HepG2 (cell line): Measurements from ENCODE around the gene TP73. TPM values are rescaled to one million over a fixed set of nuclear protein-coding genes. Genes with fewer than 3 reads are reported as not detected.
A peak's percentile ranks its signal among the peaks of the same experiment; 100 is the strongest.

Experiments used
- ATAC-seq: fragments of 200-7000 bp; cut with Tn5 transposase; 3 replicates; pipeline ENCODE4 v1.9.1; 2020; ENCODE audit warnings: mild to moderate bottlenecking, moderate library complexity
- BruUV-seq: library from RNA; stranded (reverse); fragments of 400-500 nt; replicated peaks from 2 replicates; lab custom pipeline; 2021; lab: Mats Ljungman, UMichigan
- CTCF ChIA-PET: fragments of 300-600 bp; formaldehyde crosslinking; extraction: SDS; loops from one replicate; lab custom pipeline; 2021; ENCODE audit warnings: low total read pairs, inconsistent platforms, low intra/inter-chr PET ratio; lab: Yijun Ruan, JAX
- POLR2A ChIA-PET: fragments of 350-600 bp; sonication (Branson Sonifier 250); formaldehyde crosslinking; loops from one replicate; lab custom pipeline; 2020; ENCODE audit warnings: antibody characterized with exemption, inconsistent platforms; lab: Yijun Ruan, JAX
- DNase-seq: peaks from one replicate; pipeline ENCODE4 v3.0.0-alpha.2; 2015; ENCODE audit warnings: low spot score
- FAIRE-seq: peaks from 3 replicates; lab custom pipeline; 2011; peaks lifted over from hg19 to GRCh38; lab: Jason Lieb, UNC
- H2AFZ ChIP-seq: one replicate; pipeline ENCODE4 v1.6.1; 2011; ENCODE audit warnings: low read length, inconsistent platforms
- H3K27ac ChIP-seq: fragments of 300-600 bp; 3 replicates; pipeline ENCODE4 v1.8.0; 2011; ENCODE audit warnings: mixed run types, mild to moderate bottlenecking, mixed read lengths, low read length, inconsistent platforms; ENCODE audit not compliant: insufficient read depth; ENCODE audit errors: extremely low read length
- H3K27me3 ChIP-seq, 2 experiments: fragments of 200-600 bp in 1 of 2; 2 replicates in 1 of 2; 3 replicates in 1 of 2; pipeline versions ENCODE4 v1.6.0 to v1.8.0; 2011; ENCODE audit warnings: low read length in 2 of 2, mild to moderate bottlenecking in 2 of 2, moderate library complexity in 2 of 2, inconsistent platforms in 1 of 2; ENCODE audit not compliant: insufficient read depth in 2 of 2, control insufficient read depth in 1 of 2
- H3K36me3 ChIP-seq, 2 experiments: fragments of 200-600 bp in 1 of 2; replicated peaks in 1 of 2; 2 replicates in 1 of 2; 3 replicates in 1 of 2; pipeline versions ENCODE4 v1.5.1 to v1.8.0; 2011; ENCODE audit warnings: low read length in 2 of 2, inconsistent platforms in 1 of 2; ENCODE audit not compliant: insufficient read depth in 2 of 2, control insufficient read depth in 1 of 2
- H3K4me1 ChIP-seq: 2 replicates; pipeline ENCODE4 v1.5.1; 2012; ENCODE audit warnings: low read length, inconsistent platforms; ENCODE audit not compliant: insufficient read depth
- H3K4me2 ChIP-seq: 2 replicates; pipeline ENCODE4 v1.6.0; 2011; ENCODE audit warnings: low read depth, low read length, inconsistent platforms
- H3K4me3 ChIP-seq, 3 experiments: fragments of 200-600 bp in 1 of 3; sonication (generic), shearing (Covaris generic) in 1 of 3; replicated peaks in 1 of 3; 2 replicates each; pipeline ENCODE4 v1.5.1; 2011 to 2016; ENCODE audit warnings: low read length in 3 of 3, inconsistent platforms in 2 of 3, low read depth in 2 of 3, mild to moderate bottlenecking in 2 of 3, control low read depth in 1 of 3, mixed read lengths in 1 of 3; ENCODE audit not compliant: insufficient read depth in 1 of 3
- H3K79me2 ChIP-seq: one replicate; pipeline ENCODE4 v1.6.1; 2011; ENCODE audit warnings: low read length, inconsistent platforms; ENCODE audit not compliant: insufficient read depth
- H3K9ac ChIP-seq: 2 replicates; pipeline ENCODE4 v1.6.0; 2011; ENCODE audit warnings: mild to moderate bottlenecking, low read depth, low read length, inconsistent platforms; ENCODE audit not compliant: insufficient read depth
- H3K9me3 ChIP-seq: 2 replicates; pipeline ENCODE4 v1.5.1; 2012; ENCODE audit warnings: mild to moderate bottlenecking, low read length
- H4K20me1 ChIP-seq: 2 replicates; pipeline ENCODE4 v1.6.0; 2011; ENCODE audit warnings: inconsistent platforms, mild to moderate bottlenecking, low read length, moderate library complexity; ENCODE audit not compliant: insufficient read depth
- BCL3 ChIP-seq: sonication (generic); formaldehyde crosslinking; IDR thresholded peaks from 2 replicates; pipeline ENCODE4 v1.5.1; 2020; ENCODE audit warnings: mild to moderate bottlenecking, missing genetic modification reagents, moderate library complexity
- BORCS8-MEF2B ChIP-seq: sonication (generic); formaldehyde crosslinking; IDR thresholded peaks from 2 replicates; pipeline ENCODE4 v1.8.0; 2022; ENCODE audit warnings: mild to moderate bottlenecking, missing genetic modification reagents
- FLYWCH1 ChIP-seq: sonication (generic); formaldehyde crosslinking; IDR thresholded peaks from 2 replicates; pipeline ENCODE4 v1.8.1; 2023; ENCODE audit warnings: mild to moderate bottlenecking, missing genetic modification reagents
- ISL2 ChIP-seq: sonication (generic); formaldehyde crosslinking; IDR thresholded peaks from 2 replicates; pipeline ENCODE4 v1.5.0; 2020; ENCODE audit warnings: missing genetic modification reagents
- MIXL1 ChIP-seq: IDR thresholded peaks from 2 replicates; pipeline ENCODE4 v1.6.1; 2016
- NFRKB ChIP-seq: fragments of 450-650 bp; IDR thresholded peaks from 2 replicates; pipeline ENCODE4 v1.6.1; 2017
- PBX2 ChIP-seq: IDR thresholded peaks from 2 replicates; pipeline ENCODE4 v1.6.1; 2016; ENCODE audit warnings: control low read depth
- PITX1 ChIP-seq: sonication (generic); formaldehyde crosslinking; IDR thresholded peaks from 2 replicates; pipeline ENCODE4 v1.5.1; 2020; ENCODE audit warnings: mild to moderate bottlenecking, missing genetic modification reagents
- RBFOX2 ChIP-seq: fragments of 200-400 bp; formaldehyde crosslinking; IDR thresholded peaks from 2 replicates; pipeline ENCODE4 v1.6.1; 2017; ENCODE audit warnings: low read depth, mild to moderate bottlenecking, low read length
- RCOR2 ChIP-seq: IDR thresholded peaks from 2 replicates; pipeline ENCODE4 v1.6.1; 2016; ENCODE audit warnings: missing biosample characterization, missing genetic modification reagents
- RFXAP ChIP-seq: sonication (generic); formaldehyde crosslinking; IDR thresholded peaks from 2 replicates; pipeline ENCODE4 v1.4.0; 2020; ENCODE audit warnings: missing genetic modification reagents, borderline replicate concordance
- SRF ChIP-seq: IDR thresholded peaks from 2 replicates; pipeline ENCODE4 v1.6.1; 2011; ENCODE audit warnings: mild to moderate bottlenecking, low read depth, low read length, moderate library complexity
- SRSF1 ChIP-seq: fragments of 200-400 bp; formaldehyde crosslinking; optimal IDR thresholded peaks from 2 replicates; pipeline ENCODE3; 2017; ENCODE audit warnings: mild to moderate bottlenecking, low read depth, low read length, moderate library complexity
- ZBTB14 ChIP-seq: sonication (generic); formaldehyde crosslinking; IDR thresholded peaks from 2 replicates; pipeline ENCODE4 v1.4.0; 2020; ENCODE audit warnings: missing genetic modification reagents
- ZBTB43 ChIP-seq: sonication (generic); formaldehyde crosslinking; conservative IDR thresholded peaks from 2 replicates; pipeline ENCODE4 v1.4.0; 2020; ENCODE audit warnings: missing genetic modification reagents
- ZMYM4 ChIP-seq: sonication (generic); formaldehyde crosslinking; IDR thresholded peaks from 2 replicates; pipeline ENCODE4 v1.8.1; 2023; ENCODE audit warnings: mild to moderate bottlenecking, missing genetic modification reagents
- ZNF121 ChIP-seq: sonication (generic); formaldehyde crosslinking; IDR thresholded peaks from 2 replicates; pipeline ENCODE4 v1.5.0; 2020; ENCODE audit warnings: mild to moderate bottlenecking, missing genetic modification reagents
- ZNF124 ChIP-seq: sonication (generic); formaldehyde crosslinking; IDR thresholded peaks from 2 replicates; pipeline ENCODE4 v1.4.0; 2020; ENCODE audit warnings: missing genetic modification reagents
- ZNF205 ChIP-seq: IDR thresholded peaks from 2 replicates; pipeline ENCODE4 v1.6.1; 2018; ENCODE audit warnings: missing biosample characterization, missing genetic modification reagents
- ZNF317 ChIP-seq: sonication (generic); formaldehyde crosslinking; IDR thresholded peaks from 2 replicates; pipeline ENCODE4 v1.5.0; 2020; ENCODE audit warnings: mild to moderate bottlenecking, missing genetic modification reagents
- ZNF343 ChIP-seq: sonication (generic); formaldehyde crosslinking; IDR thresholded peaks from 2 replicates; pipeline ENCODE4 v1.4.0; 2020; ENCODE audit warnings: mild to moderate bottlenecking, missing genetic modification reagents
- ZNF530 ChIP-seq: sonication (generic); formaldehyde crosslinking; IDR thresholded peaks from 2 replicates; pipeline ENCODE4 v1.5.0; 2020; ENCODE audit warnings: low read depth, mild to moderate bottlenecking, missing genetic modification reagents
- WGBS: methylation state at CpG from one replicate; pipeline ENCODE4 v1.1.6; 2017; ENCODE audit warnings: low lambda C conversion rate; 5-methylcytosine and 5-hydroxymethylcytosine counted together
- in situ Hi-C: cut with HindIII; loops from 2 replicates; pipeline ENCODE4 v1.10.0; 2017; ENCODE audit warnings: low pct_unique_long_range_greater_than_20kb; ENCODE audit not compliant: extremely low pct_ligation_motif_present
- intact Hi-C: fragments of 100-400 bp; cut with micrococcal nuclease; formaldehyde crosslinking; loops from one replicate; pipeline ENCODE4 v1.10.0; 2022; ENCODE audit not compliant: unreplicated experiment
- polyA plus RNA-seq, 8 experiments: library from polyadenylated mRNA; depleted of rRNA in 3 of 8; stranded (reverse) in 7 of 8; unstranded in 1 of 8; fragments of >200 nt; fragmentation: Illumina TruSeq in 4 of 8; extraction: Trizol in 4 of 8; gene quantifications; 2 replicates each; pipeline versions ENCODE4 v1.2.1 to v1.2.3, GENCODE V29; 2011 to 2016; ENCODE audit warnings: low read depth in 4 of 8, missing spikeins in 1 of 8, mixed read lengths in 1 of 8; ENCODE audit not compliant: insufficient read depth in 1 of 8
- total RNA-seq, 5 experiments: library from RNA; depleted of rRNA; stranded (reverse); fragments of >200 nt; fragmentation: Illumina TruSeq; extraction: Trizol; gene quantifications; 2 replicates each; pipeline ENCODE4 v1.2.3, GENCODE V29; 2016; ENCODE audit warnings: low read depth in 1 of 5

TP73 gene
- total and polyA plus RNA-seq, 2 of the 13 experiments (the other 11 are each of a cell fraction or from before 2014, with no cell fraction given) = 0.49 to 1.1 TPM

GRCh38 chr1:3733883-3734589, 81.7 kb downstream of the TP73 start (continued):
- TF ChIP-seq ZNF124 (CRISPR knock-in tag) (peak; percentile 9; the same call in 1 of the 2 replicates), ZNF343 (CRISPR knock-in tag) (no peak), ZNF205 (CRISPR knock-in tag) (no peak), RCOR2 (CRISPR knock-in tag) (no peak), ZNF121 (CRISPR knock-in tag) (no peak), SRSF1 (peak; percentile 19), FLYWCH1 (CRISPR knock-in tag) (0 out of 2 replicates have a peak, but pooled peaks have one; percentile 46), ZBTB43 (CRISPR knock-in tag) (no peak), RFXAP (0 out of 2 replicates have a peak, but pooled peaks have one; percentile 5), BORCS8-MEF2B (CRISPR knock-in tag) (peak; percentile 14; the same call in 1 of the 2 replicates)

GRCh38 chr1:3734602-3735001, 82.3 kb downstream of the TP73 start:
- ATAC-seq = no peak
- peak overlapping the region; percentile 49 for H3K9ac ChIP-seq
- TF ChIP-seq NFRKB (no peak), ZBTB14 (CRISPR knock-in tag) (no peak), PBX2 (CRISPR knock-in tag) (no peak), RBFOX2 (peak; percentile 29; the same call in 1 of the 2 replicates), ZMYM4 (CRISPR knock-in tag) (peak; percentile 7; the same call in 1 of the 2 replicates), ZNF317 (CRISPR knock-in tag) (no peak), MIXL1 (CRISPR knock-in tag) (no peak), ISL2 (CRISPR knock-in tag) (no peak), PITX1 (no peak), SRF (no peak), ZNF530 (CRISPR knock-in tag) (no peak), BCL3 (CRISPR knock-in tag) (no peak)

More at GRCh38 chr1:3734602-3735001, 82.3 kb downstream of the TP73 start:
- H3K36me3 ChIP-seq = peaks cover 8 to 38% of the 10 kb centered on the region in 2 experiments
- H3K4me1 ChIP-seq = peaks cover 35% of the 10 kb centered on the region
- FAIRE-seq (no peak), DNase-seq (no peak)
- BruUV-seq = no TSS peak
- H3K4me3 ChIP-seq = no peak overlapping the region
- WGBS = 94% methylated on average over 6 of the region's 16 CpGs
- in situ Hi-C loops = no loop called here
- no peak overlapping the region for H2AFZ ChIP-seq
- peak overlapping the region; percentile 62 for H3K4me2 ChIP-seq
- ChIA-PET POLR2A (interaction anchor here (1.1 kb wide), 1 partner anchor 37 kb away, joined by 11 read pairs; no protein-coding TSS in a partner anchor), CTCF (no interaction called here)
- no peaks in the 10 kb centered on the region for H3K9me3 ChIP-seq
- H3K79me2 ChIP-seq = no peaks in the 10 kb centered on the region
- peak overlapping the region; percentile 69 for H3K27ac ChIP-seq
- H3K27me3 ChIP-seq = no peaks in the 10 kb centered on the region
- no peaks in the 10 kb centered on the region for H4K20me1 ChIP-seq
- intact Hi-C loops = no loop called here
